ENCODE results near the gene TGFBR3.
A peak's percentile ranks its signal among the peaks of the same experiment; 100 is the strongest.

Gene TGFBR3

DNA sequence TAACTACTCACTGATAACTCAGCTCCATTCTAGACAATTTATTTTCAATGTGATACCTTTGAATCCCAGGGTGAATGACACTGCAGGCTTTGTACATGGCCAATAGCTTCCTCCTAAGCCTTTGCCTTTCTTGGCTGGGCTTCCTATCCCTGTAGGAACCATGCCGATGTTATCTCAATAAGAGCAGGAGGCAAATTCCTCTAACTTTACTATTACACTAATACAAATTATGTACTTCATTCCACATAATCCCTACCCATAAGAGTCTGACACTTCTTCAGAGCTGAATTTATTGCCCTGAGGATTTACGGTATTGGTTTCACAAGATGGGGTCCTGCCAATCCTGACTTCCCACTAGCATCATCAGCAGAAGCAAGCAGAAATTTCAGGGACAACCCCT, 14.0 kb downstream of the TGFBR3 start (continued):
- TF ChIP-seq ZNF701 (tag by site-specific recombination; IDR thresholded peaks at IDR 0.05) (no peak), ZNF157 (tag by site-specific recombination; IDR thresholded peaks at IDR 0.05) (no peak), ZNF560 (tag by site-specific recombination; IDR thresholded peaks at IDR 0.05; ENCODE audit: borderline replicate concordance) (no peak), BCL11A (tag by site-specific recombination; IDR thresholded peaks at IDR 0.05; ENCODE audit: low read depth) (no peak), ZNF549 (tag by site-specific recombination; IDR thresholded peaks at IDR 0.05) (no peak), KLF10 (tag by site-specific recombination; IDR thresholded peaks at IDR 0.05) (no peak), ZNF354C (tag by site-specific recombination; IDR thresholded peaks at IDR 0.05; ENCODE audit: borderline replicate concordance, low read depth) (no peak), KLF7 (tag by site-specific recombination; IDR thresholded peaks at IDR 0.05; ENCODE audit: borderline replicate concordance) (no peak), ZFP41 (tag by site-specific recombination; IDR thresholded peaks at IDR 0.05; ENCODE audit: borderline replicate concordance) (no peak), SETDB1 (IDR thresholded peaks at IDR 0.05; ENCODE audit: insufficient read length, low read length) (no peak), ZNF596 (tag by site-specific recombination; IDR thresholded peaks at IDR 0.05) (peak; percentile 62; the same call in 1 of the 2 replicates), ZNF324 (tag by site-specific recombination; IDR thresholded peaks at IDR 0.05) (no peak), ZNF837 (tag by site-specific recombination; IDR thresholded peaks at IDR 0.05) (no peak), ZNF530 (tag by site-specific recombination; IDR thresholded peaks at IDR 0.05; ENCODE audit: low read depth) (no peak), ZNF341 (tag by site-specific recombination; IDR thresholded peaks at IDR 0.05; ENCODE audit: low read depth) (no peak), ZNF629 (tag by site-specific recombination; IDR thresholded peaks at IDR 0.05) (no peak), ZBTB17 (tag by site-specific recombination; IDR thresholded peaks at IDR 0.05) (no peak), GFI1B (tag by site-specific recombination; IDR thresholded peaks at IDR 0.05) (no peak), YY1 (tag by site-specific recombination; IDR thresholded peaks at IDR 0.05) (no peak), ZNF24 (tag by site-specific recombination; IDR thresholded peaks at IDR 0.05) (no peak), ZBTB8A (tag by site-specific recombination; IDR thresholded peaks at IDR 0.05) (no peak), ZNF121 (tag by site-specific recombination; IDR thresholded peaks at IDR 0.05) (no peak), GLIS1 (tag by site-specific recombination; IDR thresholded peaks at IDR 0.05) (peak; percentile 32), ZNF2 (tag by site-specific recombination; IDR thresholded peaks at IDR 0.05) (no peak), MZF1 (tag by site-specific recombination; IDR thresholded peaks at IDR 0.05; ENCODE audit: borderline replicate concordance) (no peak)
- TF ChIP-seq, protein P1, sequence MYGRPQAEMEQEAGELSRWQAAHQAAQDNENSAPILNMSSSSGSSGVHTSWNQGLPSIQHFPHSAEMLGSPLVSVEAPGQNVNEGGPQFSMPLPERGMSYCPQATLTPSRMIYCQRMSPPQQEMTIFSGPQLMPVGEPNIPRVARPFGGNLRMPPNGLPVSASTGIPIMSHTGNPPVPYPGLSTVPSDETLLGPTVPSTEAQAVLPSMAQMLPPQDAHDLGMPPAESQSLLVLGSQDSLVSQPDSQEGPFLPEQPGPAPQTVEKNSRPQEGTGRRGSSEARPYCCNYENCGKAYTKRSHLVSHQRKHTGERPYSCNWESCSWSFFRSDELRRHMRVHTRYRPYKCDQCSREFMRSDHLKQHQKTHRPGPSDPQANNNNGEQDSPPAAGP (tag by site-specific recombination; IDR thresholded peaks at IDR 0.05), result no peak
- TF ChIP-seq, protein P2, sequence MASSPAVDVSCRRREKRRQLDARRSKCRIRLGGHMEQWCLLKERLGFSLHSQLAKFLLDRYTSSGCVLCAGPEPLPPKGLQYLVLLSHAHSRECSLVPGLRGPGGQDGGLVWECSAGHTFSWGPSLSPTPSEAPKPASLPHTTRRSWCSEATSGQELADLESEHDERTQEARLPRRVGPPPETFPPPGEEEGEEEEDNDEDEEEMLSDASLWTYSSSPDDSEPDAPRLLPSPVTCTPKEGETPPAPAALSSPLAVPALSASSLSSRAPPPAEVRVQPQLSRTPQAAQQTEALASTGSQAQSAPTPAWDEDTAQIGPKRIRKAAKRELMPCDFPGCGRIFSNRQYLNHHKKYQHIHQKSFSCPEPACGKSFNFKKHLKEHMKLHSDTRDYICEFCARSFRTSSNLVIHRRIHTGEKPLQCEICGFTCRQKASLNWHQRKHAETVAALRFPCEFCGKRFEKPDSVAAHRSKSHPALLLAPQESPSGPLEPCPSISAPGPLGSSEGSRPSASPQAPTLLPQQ (tag by site-specific recombination; IDR thresholded peaks at IDR 0.05), result no peak
- TF ChIP-seq, protein P3, sequence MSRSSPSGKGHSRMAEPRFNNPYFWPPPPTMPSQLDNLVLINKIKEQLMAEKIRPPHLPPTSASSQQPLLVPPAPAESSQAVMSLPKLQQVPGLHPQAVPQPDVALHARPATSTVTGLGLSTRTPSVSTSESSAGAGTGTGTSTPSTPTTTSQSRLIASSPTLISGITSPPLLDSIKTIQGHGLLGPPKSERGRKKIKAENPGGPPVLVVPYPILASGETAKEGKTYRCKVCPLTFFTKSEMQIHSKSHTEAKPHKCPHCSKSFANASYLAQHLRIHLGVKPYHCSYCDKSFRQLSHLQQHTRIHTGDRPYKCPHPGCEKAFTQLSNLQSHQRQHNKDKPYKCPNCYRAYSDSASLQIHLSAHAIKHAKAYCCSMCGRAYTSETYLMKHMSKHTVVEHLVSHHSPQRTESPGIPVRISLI (tag by site-specific recombination; IDR thresholded peaks at IDR 0.05), result no peak
- TF ChIP-seq, protein P4, sequence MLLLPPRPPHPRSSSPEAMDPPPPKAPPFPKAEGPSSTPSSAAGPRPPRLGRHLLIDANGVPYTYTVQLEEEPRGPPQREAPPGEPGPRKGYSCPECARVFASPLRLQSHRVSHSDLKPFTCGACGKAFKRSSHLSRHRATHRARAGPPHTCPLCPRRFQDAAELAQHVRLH (tag by site-specific recombination; IDR thresholded peaks at IDR 0.05), result peak; percentile 45; the same call in 1 of the 2 replicates
- TF ChIP-seq, protein P5, sequence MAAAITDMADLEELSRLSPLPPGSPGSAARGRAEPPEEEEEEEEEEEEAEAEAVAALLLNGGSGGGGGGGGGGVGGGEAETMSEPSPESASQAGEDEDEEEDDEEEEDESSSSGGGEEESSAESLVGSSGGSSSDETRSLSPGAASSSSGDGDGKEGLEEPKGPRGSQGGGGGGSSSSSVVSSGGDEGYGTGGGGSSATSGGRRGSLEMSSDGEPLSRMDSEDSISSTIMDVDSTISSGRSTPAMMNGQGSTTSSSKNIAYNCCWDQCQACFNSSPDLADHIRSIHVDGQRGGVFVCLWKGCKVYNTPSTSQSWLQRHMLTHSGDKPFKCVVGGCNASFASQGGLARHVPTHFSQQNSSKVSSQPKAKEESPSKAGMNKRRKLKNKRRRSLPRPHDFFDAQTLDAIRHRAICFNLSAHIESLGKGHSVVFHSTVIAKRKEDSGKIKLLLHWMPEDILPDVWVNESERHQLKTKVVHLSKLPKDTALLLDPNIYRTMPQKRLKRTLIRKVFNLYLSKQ (tag by site-specific recombination; IDR thresholded peaks at IDR 0.05; ENCODE audit: borderline replicate concordance), result no peak
- TF ChIP-seq, protein P6, sequence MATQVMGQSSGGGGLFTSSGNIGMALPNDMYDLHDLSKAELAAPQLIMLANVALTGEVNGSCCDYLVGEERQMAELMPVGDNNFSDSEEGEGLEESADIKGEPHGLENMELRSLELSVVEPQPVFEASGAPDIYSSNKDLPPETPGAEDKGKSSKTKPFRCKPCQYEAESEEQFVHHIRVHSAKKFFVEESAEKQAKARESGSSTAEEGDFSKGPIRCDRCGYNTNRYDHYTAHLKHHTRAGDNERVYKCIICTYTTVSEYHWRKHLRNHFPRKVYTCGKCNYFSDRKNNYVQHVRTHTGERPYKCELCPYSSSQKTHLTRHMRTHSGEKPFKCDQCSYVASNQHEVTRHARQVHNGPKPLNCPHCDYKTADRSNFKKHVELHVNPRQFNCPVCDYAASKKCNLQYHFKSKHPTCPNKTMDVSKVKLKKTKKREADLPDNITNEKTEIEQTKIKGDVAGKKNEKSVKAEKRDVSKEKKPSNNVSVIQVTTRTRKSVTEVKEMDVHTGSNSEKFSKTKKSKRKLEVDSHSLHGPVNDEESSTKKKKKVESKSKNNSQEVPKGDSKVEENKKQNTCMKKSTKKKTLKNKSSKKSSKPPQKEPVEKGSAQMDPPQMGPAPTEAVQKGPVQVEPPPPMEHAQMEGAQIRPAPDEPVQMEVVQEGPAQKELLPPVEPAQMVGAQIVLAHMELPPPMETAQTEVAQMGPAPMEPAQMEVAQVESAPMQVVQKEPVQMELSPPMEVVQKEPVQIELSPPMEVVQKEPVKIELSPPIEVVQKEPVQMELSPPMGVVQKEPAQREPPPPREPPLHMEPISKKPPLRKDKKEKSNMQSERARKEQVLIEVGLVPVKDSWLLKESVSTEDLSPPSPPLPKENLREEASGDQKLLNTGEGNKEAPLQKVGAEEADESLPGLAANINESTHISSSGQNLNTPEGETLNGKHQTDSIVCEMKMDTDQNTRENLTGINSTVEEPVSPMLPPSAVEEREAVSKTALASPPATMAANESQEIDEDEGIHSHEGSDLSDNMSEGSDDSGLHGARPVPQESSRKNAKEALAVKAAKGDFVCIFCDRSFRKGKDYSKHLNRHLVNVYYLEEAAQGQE (tag by site-specific recombination; IDR thresholded peaks at IDR 0.05), result no peak
- TF ChIP-seq, protein P7, sequence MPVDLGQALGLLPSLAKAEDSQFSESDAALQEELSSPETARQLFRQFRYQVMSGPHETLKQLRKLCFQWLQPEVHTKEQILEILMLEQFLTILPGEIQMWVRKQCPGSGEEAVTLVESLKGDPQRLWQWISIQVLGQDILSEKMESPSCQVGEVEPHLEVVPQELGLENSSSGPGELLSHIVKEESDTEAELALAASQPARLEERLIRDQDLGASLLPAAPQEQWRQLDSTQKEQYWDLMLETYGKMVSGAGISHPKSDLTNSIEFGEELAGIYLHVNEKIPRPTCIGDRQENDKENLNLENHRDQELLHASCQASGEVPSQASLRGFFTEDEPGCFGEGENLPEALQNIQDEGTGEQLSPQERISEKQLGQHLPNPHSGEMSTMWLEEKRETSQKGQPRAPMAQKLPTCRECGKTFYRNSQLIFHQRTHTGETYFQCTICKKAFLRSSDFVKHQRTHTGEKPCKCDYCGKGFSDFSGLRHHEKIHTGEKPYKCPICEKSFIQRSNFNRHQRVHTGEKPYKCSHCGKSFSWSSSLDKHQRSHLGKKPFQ (tag by site-specific recombination; IDR thresholded peaks at IDR 0.05), result peak; percentile 60; the same call in 1 of the 2 replicates
